Stimulated activated CD4-positive, alpha-beta T cell treated with anti-CD3 and anti-CD28 coated beads, Interleukin-2, amount 100 ng/mL, for 4 hours (primary cell): ENCODE data around the gene ATXN1.
"Not testable (repeated sequence)": the region's sequence is repeated elsewhere in the genome, so short reads cannot be mapped to it uniquely, and the experiment has no call there.

Source experiments
- DNase-seq: peaks from one replicate; pipeline ENCODE4 v3.0.0-alpha.2; 2020; ENCODE audit warnings: low read depth

ATXN1 gene

DNA sequence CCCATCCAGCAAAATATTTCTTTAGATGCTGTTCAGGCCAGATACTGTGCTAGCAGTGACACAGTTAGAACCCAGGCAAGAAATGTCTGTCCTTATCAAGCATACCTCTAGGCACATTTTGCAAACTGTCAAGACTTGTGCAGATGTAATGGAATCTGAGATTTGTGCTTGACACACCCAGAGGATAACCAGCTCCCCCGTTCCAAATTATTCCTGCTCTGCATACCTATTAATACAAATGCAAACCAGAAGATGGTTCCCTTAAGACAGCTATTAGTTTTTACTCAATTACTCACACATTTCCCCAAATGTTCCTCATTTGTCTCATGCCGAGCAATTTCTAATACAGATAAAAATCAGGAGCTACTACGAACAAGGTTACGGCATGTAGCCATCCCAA lies 40.4 kb downstream of the ATXN1 start:
- DNase-seq: no peak

DNA sequence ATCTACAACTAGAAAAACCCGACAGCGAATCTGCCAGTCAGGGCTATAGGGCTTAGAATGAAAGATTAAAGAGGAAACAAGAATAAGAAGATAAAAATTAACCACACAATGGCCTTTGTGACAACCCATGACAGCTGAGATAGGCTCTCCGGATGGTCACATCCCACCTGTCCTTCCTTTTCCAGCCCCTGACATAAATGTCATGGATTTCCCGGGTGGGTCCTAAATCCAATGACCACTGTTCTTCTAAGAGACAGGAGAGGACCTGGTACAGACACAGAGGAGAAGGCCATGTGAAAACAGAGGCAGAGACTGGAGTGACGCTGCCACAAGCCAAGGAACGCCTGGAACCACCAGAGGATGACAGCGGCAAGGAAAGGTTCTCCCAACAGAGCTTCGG lies 41.8 kb downstream of the ATXN1 start:
- DNase-seq: no peak

DNA sequence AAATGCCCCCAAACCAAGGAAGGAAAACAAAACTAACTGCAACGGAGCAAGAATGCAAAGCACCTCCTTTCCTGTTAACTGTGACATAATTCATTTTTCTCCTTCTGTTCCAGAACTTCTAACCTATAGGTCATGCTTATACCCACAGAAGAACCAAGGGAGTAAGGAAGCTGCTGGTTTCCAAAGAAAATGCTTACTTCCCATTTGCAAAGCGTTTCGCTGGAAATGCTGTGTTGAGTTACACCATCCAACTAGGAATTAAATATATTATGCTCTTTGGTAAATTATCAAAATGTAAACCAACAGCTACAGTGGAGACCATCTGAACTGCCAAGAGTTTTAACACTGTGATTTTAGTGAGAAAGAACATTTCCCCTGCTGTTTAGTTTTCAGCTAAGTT lies 42.9 kb downstream of the ATXN1 start:
- no peak for DNase-seq

DNA sequence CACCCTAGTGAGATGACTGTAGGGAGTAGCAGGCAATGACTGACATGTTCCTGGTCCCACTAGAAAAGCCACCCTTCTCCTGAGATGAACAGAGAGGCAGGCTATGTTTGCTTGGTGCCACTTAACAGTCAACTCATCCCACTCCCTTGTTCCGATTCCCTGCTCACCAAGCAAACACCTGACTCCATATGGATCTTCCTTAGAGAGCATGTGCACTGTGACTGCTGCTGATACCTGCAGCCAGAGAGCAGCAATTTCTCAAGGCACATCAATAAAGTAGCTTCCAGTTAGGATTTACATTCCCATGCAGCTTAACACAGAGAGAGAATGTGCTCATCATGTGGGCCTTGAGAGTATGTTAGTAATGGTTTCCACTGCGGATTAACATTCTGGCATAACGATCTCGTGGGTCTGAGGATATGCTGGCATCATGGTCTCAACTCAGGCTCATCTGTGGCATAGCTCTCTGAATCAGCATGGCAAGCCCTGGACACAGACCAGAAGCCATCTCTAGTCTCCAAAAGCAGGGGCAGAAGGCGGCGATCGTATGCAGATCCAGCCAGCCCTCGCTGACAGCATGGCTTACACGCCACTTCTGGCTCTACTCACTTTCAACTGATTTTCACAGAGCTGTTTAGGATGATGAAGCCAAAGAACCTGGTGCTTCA lies 43.9 kb downstream of the ATXN1 start:
- no peak for DNase-seq

DNA sequence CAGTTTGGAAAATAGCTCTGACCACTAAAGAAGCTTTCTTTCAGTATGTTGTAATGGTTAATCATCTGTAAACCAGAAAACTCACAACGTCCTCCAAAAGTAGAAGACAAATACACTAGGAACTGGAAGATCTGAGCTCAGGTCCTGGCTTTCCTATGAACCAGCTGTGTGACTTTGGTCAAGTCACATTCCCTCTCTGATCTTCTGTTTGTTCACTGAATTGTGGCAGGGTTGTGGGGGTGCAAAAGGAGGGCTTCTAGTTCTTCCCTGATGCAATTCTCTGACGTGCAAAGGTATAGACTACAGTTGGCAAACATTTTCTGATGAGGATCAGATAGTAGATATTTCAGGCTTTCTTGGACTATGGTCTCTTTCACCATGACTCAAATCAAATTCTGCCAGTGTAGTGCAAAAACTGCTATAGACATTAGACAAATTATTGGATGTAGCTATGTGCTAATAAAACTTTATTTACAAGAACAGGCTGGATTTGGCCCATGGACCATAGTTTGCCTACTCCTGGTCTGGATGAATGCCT lies 44.9 kb downstream of the ATXN1 start:
- no peak for DNase-seq

DNA sequence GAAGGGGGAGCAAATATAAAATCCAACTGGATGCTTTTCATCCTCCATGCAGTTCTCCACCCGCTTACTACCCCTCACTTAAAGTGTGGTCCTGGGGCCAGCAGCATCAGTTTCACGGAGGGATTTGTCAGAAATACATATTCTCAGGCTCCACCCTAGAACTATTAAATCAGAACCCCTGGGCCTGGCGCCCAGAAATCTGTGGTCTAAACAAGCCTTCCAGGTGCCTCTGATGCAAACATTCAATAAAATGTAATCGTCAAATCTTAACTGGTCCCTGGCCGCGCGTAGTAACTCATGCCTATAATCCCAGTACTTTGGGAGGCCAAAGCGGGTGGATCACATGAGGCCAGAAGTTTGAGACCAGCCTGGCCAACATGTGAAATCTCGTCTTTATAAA lies 47.7 kb downstream of the ATXN1 start:
- DNase-seq: no peak

DNA sequence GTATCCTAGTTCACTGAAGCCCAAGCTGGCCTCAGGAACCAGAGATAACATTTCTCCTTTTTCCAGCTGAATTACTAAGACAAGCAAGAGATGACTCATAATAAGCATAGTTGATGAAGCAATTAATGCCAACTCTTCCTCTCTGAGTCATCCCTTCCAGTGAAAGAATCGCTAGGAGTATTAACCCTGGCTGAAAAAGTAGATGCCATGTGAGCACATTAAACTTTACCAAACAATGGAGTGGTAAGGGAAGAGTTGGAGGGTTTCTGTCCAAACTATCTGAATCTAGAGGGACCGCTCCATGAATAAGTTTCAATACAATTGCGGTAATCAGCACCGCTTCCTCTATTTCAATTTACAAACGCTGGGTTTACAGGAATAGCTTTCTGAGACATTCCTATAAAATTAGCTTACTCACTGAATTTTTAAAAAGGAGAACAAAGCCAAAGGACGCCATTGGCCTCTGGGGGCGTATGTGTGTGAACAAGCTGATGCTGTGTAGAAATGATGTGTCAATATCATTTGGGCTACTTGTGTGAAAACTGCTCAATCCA lies 48.3 kb downstream of the ATXN1 start:
- no peak for DNase-seq

DNA sequence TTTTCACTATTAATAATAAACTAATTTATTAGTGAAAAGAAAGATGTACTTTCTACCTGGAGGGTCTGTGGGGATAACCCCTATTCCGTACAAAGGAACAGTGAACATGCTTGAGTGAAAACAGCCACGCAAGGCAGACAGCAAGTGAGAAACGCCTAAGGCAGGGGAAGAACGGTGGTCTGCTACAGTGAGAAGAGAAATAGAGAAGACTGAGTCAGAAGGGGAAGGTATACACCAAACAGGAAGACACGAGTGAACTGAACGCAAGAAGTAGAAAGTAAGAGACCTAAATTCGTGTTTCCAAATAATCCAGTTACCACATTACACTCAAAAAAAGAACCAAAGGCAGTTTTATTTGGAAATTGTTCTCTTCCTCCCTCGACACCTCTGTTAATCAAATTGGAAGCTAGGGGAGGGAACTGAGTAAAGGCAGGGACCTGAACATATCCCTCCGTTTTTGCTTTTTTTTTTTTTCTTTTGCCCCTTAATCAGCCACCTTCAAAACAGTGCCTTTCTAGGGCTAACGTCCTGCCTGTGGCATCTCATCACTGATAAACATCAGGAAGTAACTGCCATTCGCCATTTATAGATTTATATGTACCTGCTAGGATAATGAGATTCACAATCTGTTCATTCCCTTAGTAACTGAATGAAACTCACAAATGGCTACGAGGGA lies 48.9 kb downstream of the ATXN1 start:
- no peak for DNase-seq

DNA sequence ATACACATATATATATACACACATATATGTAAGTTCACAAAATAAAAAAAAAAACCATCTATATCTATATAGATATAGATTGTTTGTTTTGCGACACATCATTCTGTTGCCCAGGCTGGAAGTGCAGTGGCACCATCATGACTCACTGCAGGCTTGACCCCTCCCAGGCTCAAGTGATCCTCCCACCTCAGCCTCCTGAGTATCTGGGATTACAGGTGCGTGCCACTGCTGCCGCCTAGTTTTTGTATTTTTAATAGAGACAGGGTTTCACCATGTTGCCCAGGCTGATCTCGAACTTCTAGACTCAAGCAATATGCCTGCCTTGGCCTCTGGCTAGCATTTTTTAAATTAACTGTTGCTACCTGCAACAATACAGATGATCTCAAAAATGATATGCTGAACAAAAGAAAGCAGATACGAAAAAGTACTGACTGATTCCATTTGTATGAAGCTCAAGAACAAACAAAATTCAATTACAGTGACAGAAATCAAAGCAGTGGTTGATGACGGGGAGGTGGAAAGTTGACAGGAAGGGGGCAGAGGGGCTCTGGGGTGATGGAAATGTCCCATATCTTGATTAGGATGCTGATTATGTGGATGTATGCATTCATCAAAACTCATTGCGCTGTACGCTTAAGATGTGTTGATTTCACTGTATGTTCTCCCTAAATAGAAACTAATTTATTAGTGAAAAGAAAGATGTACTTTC lies 49.6 kb downstream of the ATXN1 start:
- no peak for DNase-seq

DNA sequence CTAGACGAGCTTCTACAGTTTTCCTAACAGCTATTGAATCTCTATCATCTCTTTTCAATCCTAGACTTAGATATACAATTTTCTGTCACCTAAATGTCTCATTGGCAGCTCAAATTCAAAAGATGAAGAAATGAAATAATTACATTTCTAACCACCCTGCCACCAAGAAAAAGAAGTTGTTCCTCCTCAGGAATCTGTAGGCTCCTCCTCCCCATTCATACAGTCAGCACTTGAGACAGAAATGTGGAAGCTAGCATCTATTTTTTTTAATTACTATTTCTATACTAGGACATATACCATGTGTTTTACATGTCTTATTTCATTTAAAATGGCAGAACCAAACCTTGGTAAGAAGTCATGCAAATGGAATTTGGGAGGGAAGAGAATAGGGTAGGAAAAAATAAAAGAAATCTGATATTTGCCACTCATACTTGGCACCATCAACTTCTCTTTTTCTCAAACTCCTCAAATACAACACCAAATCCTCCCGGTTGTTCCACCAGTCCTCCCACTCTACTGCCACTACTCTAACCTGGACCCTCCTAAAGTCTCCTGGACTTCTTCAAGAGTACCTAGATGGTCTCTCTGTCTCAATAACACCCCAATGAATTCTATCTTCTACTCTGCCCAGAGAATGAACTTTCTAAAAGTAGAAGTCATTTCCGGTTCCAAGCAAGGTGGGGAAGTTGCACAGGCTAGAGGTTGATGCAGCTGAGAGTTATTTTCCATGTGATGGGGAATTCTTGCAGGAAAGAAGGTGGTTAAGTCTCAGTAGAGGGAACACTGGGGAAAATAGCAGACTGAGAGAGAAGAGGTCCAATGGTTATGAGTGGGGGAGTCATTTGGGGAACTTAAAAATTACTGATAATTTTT lies 54.1 kb downstream of the ATXN1 start:
- DNase-seq: no peak

DNA sequence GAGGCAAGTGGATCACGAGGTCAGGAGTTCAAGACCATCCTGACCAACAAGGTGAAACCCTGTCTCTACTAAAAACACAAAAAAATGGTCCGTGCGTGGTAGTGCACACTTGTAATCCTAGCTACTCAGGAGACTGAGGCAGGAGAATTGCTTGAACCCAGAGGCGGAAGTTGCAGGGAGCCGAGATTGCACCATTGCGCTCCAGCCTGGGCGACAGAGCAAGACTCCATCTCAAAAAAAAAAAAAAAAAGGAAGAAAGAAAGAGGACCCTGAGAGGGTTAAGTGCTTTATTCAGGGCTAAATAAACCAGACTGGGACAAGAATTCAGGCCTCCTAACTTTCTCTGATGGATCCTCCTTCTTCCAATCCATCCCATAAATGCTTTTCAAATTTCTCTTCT lies 54.8 kb downstream of the ATXN1 start:
- not testable (repeated sequence) for DNase-seq

DNA sequence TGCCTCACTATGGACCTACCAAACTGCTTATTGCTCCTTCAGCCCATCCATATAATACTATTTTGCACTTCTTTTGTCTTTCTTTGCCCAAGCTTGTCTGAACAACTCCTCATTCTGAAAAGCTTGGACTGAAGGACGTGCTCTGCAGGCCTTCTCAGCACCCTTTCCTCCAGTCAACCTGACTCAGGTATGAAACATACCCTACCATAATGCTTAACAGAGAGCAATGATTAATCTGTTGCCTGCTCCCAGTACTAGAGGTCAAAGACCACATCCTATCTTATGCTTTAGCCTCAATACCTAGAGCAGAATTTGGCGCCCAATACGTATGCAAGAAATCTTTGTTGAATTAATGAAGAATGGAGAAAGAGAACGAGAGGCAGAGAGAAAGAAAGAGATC lies 55.2 kb downstream of the ATXN1 start:
- no peak for DNase-seq

DNA sequence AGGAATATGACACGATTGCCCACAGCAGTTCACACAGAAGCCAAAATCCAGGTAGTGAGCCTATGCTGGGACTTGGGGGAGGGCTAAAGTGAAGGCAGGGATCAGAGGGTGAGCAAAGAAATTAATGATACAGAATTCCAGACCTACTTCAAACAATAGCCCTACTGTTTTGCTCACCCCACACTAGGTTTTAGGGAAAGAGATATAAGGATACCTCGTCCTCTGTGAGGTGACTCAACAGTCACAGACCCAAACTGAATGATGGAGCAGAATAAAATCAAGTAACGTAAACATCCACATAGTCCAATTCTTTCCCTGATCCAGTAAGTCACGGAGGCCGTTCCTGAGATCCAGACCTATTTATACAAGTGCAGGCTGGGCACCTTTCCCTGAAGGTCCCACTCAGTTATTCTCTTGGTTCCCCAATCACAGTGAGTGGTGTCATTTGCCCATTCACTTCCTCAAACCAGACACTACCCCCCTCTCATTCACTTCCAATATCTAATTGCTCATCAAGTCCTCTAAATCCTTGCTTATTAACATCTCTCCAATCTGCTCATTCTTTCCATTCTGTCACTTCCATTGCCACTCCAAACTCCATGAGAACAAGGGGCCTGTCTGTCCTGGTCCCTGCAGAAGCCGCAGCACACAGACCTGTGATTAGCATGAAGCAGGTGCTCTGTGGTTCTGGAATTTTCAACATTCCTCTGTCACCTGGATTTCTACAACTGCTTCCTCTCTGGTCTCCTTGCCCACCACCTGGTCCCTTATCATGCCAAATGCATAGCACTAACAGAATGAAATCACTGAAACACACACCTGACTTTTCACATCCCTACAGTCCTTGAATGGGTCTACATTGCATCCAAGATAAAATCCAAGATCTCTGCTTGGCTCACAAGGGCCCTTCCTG lies 55.9 kb downstream of the ATXN1 start:
- DNase-seq: no peak

DNA sequence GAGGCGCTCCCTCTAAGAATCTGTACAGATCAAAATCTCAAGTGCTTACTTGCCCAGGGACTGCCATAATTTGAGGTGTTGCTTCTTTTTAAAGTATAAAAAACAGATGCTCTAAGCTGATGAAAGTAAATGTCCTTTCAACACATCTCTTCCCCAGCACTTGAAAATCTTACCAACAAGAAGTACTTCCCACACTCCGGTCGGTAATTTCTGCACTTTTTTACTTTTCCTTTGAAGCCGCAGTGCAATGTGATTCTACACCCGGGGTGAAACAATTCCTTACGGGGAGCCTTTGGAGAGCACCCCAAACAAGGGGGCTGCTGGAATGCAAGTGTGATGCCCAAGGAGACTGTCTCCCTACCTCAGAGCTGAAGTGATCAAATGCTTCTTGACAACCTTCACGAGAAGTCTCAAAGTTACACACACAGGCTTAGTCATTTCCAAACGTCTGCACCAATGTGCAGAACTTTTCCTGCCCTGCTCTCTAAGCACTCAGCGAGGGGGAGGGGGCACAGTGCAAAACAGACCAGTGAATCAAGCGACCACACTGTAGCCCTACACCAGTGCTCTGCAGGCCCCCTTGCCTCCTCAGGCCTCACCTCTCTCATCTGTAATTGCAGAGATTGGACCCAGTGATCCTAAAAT lies 56.7 kb downstream of the ATXN1 start:
- DNase-seq: no peak

DNA sequence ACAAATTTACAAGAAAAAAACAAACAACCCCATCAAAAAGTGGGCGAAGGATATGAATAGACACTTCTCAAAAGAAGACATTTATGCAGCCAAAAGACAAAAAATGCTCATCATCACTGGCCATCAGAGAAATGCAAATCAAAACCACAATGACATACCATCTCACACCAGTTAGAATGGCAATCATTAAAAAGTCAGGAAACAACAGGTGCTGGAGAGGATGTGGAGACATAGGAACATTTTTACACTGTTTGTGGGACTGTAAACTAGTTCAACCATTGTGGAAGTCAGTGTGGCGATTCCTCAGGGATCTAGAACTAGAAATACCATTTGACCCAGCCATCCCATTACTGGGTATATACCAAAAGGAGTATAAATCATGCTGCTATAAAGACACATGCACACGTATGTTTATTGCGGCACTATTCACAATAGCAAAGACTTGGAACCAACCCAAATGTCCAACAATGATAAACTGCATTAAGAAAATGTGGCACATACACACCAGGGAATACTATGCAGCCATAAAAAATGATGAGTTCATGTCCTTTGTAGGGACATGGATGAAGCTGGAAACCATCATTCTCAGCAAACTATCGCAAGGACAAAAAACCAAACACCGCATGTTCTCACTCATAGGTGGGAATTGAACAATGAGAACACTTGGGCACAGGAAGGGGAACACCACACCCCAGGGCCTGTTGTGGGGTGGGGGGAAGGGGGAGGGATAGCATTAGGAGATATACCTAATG lies 58.5 kb downstream of the ATXN1 start:
- DNase-seq: not testable (repeated sequence)

DNA sequence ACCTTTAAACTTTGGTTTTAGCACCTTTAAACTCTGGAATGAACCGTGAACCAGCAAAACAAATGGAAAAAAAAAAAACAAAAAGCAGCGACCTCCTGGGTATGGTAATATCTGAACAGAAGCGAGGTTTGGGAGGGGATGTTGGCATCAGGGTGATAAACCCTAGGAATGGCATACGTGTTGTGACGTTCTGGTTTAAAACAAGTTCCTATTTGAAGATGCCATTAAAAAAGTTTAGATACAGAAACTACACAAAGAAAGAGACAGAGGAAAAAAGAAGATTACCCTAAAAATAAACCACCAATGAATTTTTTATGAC lies 60.4 kb downstream of the ATXN1 start:
- DNase-seq: no peak

DNA sequence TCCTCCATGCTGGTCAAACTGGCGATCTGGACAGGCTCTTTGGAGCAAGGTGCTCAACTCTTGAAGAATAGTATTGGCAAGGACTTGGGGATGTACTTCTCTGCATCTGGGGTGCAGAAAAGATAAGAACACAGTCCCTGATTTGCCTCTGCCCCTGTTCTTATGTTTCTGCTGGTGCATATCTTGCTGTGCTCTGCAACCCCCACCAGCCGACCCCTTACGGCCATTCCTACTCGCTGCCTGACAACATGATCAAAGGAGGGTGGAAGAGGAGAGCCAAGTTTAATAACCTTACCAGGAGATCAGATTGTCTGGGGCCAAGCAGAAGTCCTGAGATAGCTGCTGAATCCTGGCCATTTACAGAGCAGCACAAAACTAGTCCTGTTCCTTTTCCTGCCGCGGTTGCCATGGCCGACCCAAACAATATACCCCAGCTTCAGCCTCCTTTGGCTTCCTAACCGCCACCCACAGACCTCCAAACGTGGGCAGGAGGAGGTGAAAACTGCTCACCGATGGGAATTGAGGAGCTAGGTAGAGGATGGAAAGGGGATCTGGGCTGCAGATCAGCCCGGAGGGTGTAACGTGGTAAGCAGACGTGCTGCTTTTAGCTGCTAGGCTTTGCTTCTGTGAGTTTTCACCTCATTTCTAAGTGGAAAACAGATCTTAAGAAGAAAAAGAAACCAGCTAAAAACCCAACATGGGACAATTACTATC lies 60.9 kb downstream of the ATXN1 start:
- DNase-seq: no peak

DNA sequence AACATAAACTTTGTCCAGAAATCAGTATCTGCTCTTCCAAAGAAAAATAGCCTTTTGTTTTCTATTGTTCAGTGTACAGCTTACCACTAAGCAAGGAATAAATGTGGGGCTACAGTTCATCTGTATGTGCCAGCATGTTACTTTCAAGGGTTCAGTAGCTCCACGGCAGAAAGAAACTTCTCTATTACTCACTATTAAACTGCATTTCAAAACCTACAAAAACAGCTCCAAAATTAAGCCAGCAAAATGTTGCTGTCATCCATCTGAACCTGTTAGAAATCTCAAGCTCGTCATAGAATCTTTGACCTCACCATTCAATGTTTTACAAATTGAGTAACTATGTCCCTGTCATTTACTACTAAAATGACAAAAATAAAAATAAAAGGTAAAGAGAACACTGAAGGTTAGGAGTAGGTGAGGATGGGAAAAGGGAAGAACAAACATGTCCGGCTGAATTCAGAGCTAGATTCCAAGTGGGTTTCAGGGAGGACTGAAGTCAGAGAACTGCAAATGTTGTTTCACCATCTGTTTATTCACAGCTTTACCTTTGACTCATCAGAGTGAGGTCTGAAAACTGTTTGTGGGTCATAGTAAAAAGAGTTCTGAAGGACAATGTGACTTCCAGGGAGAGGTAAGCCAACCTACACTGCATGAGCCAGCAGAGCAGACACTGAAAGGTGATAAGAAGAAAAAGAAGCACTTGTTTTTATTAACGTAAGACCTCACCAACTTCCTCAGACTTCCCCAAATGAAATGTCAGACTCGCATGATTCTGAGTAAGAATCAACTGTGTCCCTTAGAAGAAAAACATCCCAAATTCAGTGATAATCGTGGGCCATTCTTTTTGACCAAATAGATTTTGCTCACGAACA lies 62.0 kb downstream of the ATXN1 start:
- DNase-seq: no peak
